Measurements from ENCODE around the gene VAPB. TPM values are rescaled to one million over a fixed set of nuclear protein-coding genes. Genes with fewer than 3 reads are reported as not detected.

Gene VAPB
- polyA plus RNA-seq, 1 donor (not counting 4 experiments of a cell fraction or from before 2014, with no cell fraction given): 38.0 TPM

- FAIRE-seq (no peak), DNase-seq (ENCODE audit: low read depth, low spot score) (no peak)
- H3K4me1 ChIP-seq (ENCODE audit: control insufficient read depth, extremely low read depth, insufficient read depth, low read length): peaks cover 8% of the 10 kb centered on the region
- dilution Hi-C loops (cut with MboI; ENCODE audit: extremely low pct_ligation_motif_present, low sequenced_read_pairs): no loop called here
- H3K9ac ChIP-seq (ENCODE audit: control insufficient read depth, extremely low read depth, insufficient read depth, low read length): no peak overlapping the region
- H4K20me1 ChIP-seq (ENCODE audit: control insufficient read depth, extremely low read depth, insufficient read depth, low read length): peaks cover 7% of the 10 kb centered on the region
- no peak overlapping the region for H3K4me3 ChIP-seq (ENCODE audit: control insufficient read depth in 2 of 3, extremely low read depth in 1 of 3, insufficient read depth in 2 of 3, low read depth in 1 of 3, low read length in 3 of 3)
- TF ChIP-seq CTCF (optimal IDR thresholded peaks at IDR 0.05 in 1 of 3, IDR thresholded peaks at IDR 0.05 in 1 of 3, conservative IDR thresholded peaks at IDR 0.05 in 1 of 3; ENCODE audit: extremely low read depth in 1 of 3, insufficient read depth in 2 of 3, low read length in 3 of 3): no peak
- no peak overlapping the region for H3K27ac ChIP-seq (ENCODE audit: control insufficient read depth, insufficient read depth, low read length)
- H3K27me3 ChIP-seq (ENCODE audit: control insufficient read depth, extremely low read depth, insufficient read depth, low read length): no peaks in the 10 kb centered on the region
- H3K9me1 ChIP-seq (ENCODE audit: control insufficient read depth, extremely low read depth, insufficient read depth, low read length): no peaks in the 10 kb centered on the region
- no peak overlapping the region for H2AFZ ChIP-seq (ENCODE audit: control insufficient read depth, low read length)
- H3K36me3 ChIP-seq (ENCODE audit: control insufficient read depth in 2 of 2, extremely low read depth in 1 of 2, insufficient read depth in 2 of 2, low read length in 2 of 2): peaks cover 4 to 10% of the 10 kb centered on the region in 2 experiments
- no peaks in the 10 kb centered on the region for H3K9me3 ChIP-seq (ENCODE audit: control insufficient read depth, low read depth, low read length)
- H3K4me2 ChIP-seq (ENCODE audit: control insufficient read depth, extremely low read depth, insufficient read depth, low read depth, low read length): no peak overlapping the region
- H3K79me2 ChIP-seq (ENCODE audit: control insufficient read depth, insufficient read depth, low read length): peaks cover 83% of the 10 kb centered on the region
Measured at GRCh38 chr20:58433029-58433647, 44.1 kb downstream of the VAPB start.

- Histone ChIP-seq H4K20me1 (ENCODE audit: control insufficient read depth, extremely low read depth, insufficient read depth, low read length) (peaks cover 7% of the 10 kb centered on the region), H3K27me3 (ENCODE audit: control insufficient read depth, extremely low read depth, insufficient read depth, low read length) (no peaks in the 10 kb centered on the region), H3K79me2 (ENCODE audit: control insufficient read depth, insufficient read depth, low read length) (peaks cover 80% of the 10 kb centered on the region), H3K36me3 (ENCODE audit: control insufficient read depth in 2 of 2, extremely low read depth in 1 of 2, insufficient read depth in 2 of 2, low read length in 2 of 2) (peaks cover 4 to 10% of the 10 kb centered on the region in 2 experiments), H3K4me3 (ENCODE audit: control insufficient read depth in 2 of 3, extremely low read depth in 1 of 3, insufficient read depth in 2 of 3, low read depth in 1 of 3, low read length in 3 of 3) (no peak overlapping the region), H3K4me1 (ENCODE audit: control insufficient read depth, extremely low read depth, insufficient read depth, low read length) (peaks cover 8% of the 10 kb centered on the region), H2AFZ (ENCODE audit: control insufficient read depth, low read length) (no peak overlapping the region), H3K27ac (ENCODE audit: control insufficient read depth, insufficient read depth, low read length) (no peak overlapping the region), H3K9me3 (ENCODE audit: control insufficient read depth, low read depth, low read length) (no peaks in the 10 kb centered on the region), H3K4me2 (ENCODE audit: control insufficient read depth, extremely low read depth, insufficient read depth, low read depth, low read length) (no peak overlapping the region), H3K9me1 (ENCODE audit: control insufficient read depth, extremely low read depth, insufficient read depth, low read length) (no peaks in the 10 kb centered on the region), H3K9ac (ENCODE audit: control insufficient read depth, extremely low read depth, insufficient read depth, low read length) (no peak overlapping the region)
- peak; percentile 32 for FAIRE-seq
- DNase-seq (ENCODE audit: low read depth, low spot score): no peak
- TF ChIP-seq CTCF (optimal IDR thresholded peaks at IDR 0.05 in 1 of 3, IDR thresholded peaks at IDR 0.05 in 1 of 3, conservative IDR thresholded peaks at IDR 0.05 in 1 of 3; ENCODE audit: extremely low read depth in 1 of 3, insufficient read depth in 2 of 3, low read length in 3 of 3) (no peak), EZH2 (IDR thresholded peaks at IDR 0.05; ENCODE audit: low read length) (no peak)
- dilution Hi-C loops (cut with MboI; ENCODE audit: extremely low pct_ligation_motif_present, low sequenced_read_pairs): no loop called here
Measured at GRCh38 chr20:58433759-58434158, 44.7 kb downstream of the VAPB start.
